ENCODE results near the gene PRCD. TPM values are rescaled to one million over a fixed set of nuclear protein-coding genes. Genes with fewer than 3 reads are reported as not detected.
A peak's percentile ranks its signal among the peaks of the same experiment; 100 is the strongest.
"Not testable (repeated sequence)": the region's sequence is repeated elsewhere in the genome, so short reads cannot be mapped to it uniquely, and the experiment has no call there.

Gene PRCD
- polyA plus RNA-seq, 1 of the 3 experiments (the other 2 are of a cell fraction), result 2.2 TPM

GRCh38 chr17:76532072-76532651 is 7.7 kb upstream of the PRCD start:
- ChIA-PET POLR2A (interaction anchor here (11.2 kb wide), 1 partner anchor 13 kb away, joined by 245 read pairs; no protein-coding TSS in a partner anchor), CTCF (interaction anchor here (0.6 to 15.7 kb wide), 5 partner anchors 10 to 92 kb away, joined by 3 to 679 read pairs (median 100); partner anchors contain the start of genes CYGB and PRCD)
- no peak for DNase-seq
- no peaks in the 10 kb centered on the region for H3K9me3 ChIP-seq
- H2AFZ ChIP-seq (ENCODE audit: low read depth), result no peak overlapping the region
- no peaks in the 10 kb centered on the region for H3K36me3 ChIP-seq (replicated peaks in 1 of 2; ENCODE audit: control insufficient read depth in 1 of 2, insufficient read depth in 2 of 2, low read length in 1 of 2)
- H4K20me1 ChIP-seq (ENCODE audit: insufficient read depth), result no peaks in the 10 kb centered on the region
- H3K4me2 ChIP-seq, result no peak overlapping the region
- H3K27me3 ChIP-seq (ENCODE audit: insufficient read depth), result peaks cover 20% of the 10 kb centered on the region
- no peaks in the 10 kb centered on the region for H3K79me2 ChIP-seq (ENCODE audit: insufficient read depth)
- H3K9ac ChIP-seq, result no peak overlapping the region
- H3K9me2 ChIP-seq, result no peaks in the 10 kb centered on the region
- no peak overlapping the region for H3K4me3 ChIP-seq (ENCODE audit: low read depth in 2 of 2, low read length in 1 of 2)
- H3K4me1 ChIP-seq (ENCODE audit: control insufficient read depth in 1 of 2, insufficient read depth in 2 of 2, low read depth in 1 of 2, low read length in 1 of 2), result peaks cover 13 to 82% of the 10 kb centered on the region in 2 experiments; a peak in 3 of 4 replicates
- TF ChIP-seq JUND (IDR thresholded peaks at IDR 0.05), result no peak
- peak overlapping the region in 1 of 2 experiments; percentile 89; a peak in 2 of 4 replicates for H3K27ac ChIP-seq (ENCODE audit: low read depth in 2 of 2, low read length in 1 of 2)
- peaks cover 11% of the 10 kb centered on the region for H3F3A ChIP-seq (replicated peaks; ENCODE audit: insufficient read depth)
- 88% methylated on average over 8 of the region's 8 CpGs for WGBS (ENCODE audit: low lambda C conversion rate)

DNA sequence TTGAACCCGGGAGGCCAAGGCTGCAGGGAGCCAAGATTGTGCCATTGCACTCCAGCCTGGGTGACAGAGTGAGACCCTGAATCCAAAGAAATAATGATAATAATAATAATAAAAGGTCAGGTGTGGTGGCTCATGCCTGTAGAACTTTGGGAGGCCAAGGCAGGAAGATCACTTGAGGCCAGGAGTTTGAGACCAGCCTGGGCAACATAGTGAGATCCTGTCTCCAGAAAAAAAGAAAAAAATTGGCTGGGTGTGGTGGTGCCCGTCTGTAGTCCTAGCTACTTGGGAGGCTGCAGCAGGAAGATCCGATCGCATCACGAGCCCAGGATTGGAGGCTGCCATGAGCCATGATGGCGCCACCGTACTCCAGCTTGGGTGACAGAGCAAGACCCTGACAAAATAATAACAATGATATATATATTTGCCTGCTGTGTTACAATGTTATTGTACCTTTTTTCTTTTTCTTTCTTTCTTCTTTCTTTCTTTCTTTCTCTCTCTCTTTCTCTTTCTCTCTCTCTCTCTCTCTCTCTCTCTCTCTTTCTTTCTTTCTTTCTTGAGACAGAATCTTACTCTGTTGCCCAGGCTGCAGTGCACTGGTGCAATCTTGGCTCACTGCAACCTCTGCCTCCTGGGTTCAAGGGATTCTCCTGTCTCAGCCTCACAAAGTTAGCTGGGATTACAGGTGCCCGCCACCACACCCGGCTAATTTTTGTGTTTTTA is 6.0 kb upstream of the PRCD start:
- H3K79me2 ChIP-seq (ENCODE audit: insufficient read depth); H3K4me3 ChIP-seq (ENCODE audit: low read depth in 2 of 2, low read length in 1 of 2); DNase-seq; H4K20me1 ChIP-seq (ENCODE audit: insufficient read depth); H2AFZ ChIP-seq (ENCODE audit: low read depth); H3K9me3 ChIP-seq; H3K27ac ChIP-seq (ENCODE audit: low read depth in 2 of 2, low read length in 1 of 2); H3F3A ChIP-seq (replicated peaks; ENCODE audit: insufficient read depth); H3K9me2 ChIP-seq; H3K4me2 ChIP-seq; H3K36me3 ChIP-seq (replicated peaks in 1 of 2; ENCODE audit: control insufficient read depth in 1 of 2, insufficient read depth in 2 of 2, low read length in 1 of 2); H3K9ac ChIP-seq: not testable (repeated sequence)
- Histone ChIP-seq H3K4me1 (ENCODE audit: control insufficient read depth in 1 of 2, insufficient read depth in 2 of 2, low read depth in 1 of 2, low read length in 1 of 2) (peaks cover 13 to 77% of the 10 kb centered on the region in 2 experiments), H3K27me3 (ENCODE audit: insufficient read depth) (peaks cover 33% of the 10 kb centered on the region)
- 96% methylated on average over 9 of the region's 9 CpGs for WGBS (ENCODE audit: low lambda C conversion rate)
- POLR2A ChIA-PET, result interaction anchor here (1.0 to 11.2 kb wide), 3 partner anchors 9 to 67 kb away, joined by 3 to 245 read pairs (median 4); partner anchors contain the start of gene AANAT
- CTCF ChIA-PET, result interaction anchor here (0.8 to 15.7 kb wide), 6 partner anchors 8 to 90 kb away, joined by 3 to 679 read pairs (median 53); partner anchors contain the start of genes AANAT, CYGB and PRCD

DNA sequence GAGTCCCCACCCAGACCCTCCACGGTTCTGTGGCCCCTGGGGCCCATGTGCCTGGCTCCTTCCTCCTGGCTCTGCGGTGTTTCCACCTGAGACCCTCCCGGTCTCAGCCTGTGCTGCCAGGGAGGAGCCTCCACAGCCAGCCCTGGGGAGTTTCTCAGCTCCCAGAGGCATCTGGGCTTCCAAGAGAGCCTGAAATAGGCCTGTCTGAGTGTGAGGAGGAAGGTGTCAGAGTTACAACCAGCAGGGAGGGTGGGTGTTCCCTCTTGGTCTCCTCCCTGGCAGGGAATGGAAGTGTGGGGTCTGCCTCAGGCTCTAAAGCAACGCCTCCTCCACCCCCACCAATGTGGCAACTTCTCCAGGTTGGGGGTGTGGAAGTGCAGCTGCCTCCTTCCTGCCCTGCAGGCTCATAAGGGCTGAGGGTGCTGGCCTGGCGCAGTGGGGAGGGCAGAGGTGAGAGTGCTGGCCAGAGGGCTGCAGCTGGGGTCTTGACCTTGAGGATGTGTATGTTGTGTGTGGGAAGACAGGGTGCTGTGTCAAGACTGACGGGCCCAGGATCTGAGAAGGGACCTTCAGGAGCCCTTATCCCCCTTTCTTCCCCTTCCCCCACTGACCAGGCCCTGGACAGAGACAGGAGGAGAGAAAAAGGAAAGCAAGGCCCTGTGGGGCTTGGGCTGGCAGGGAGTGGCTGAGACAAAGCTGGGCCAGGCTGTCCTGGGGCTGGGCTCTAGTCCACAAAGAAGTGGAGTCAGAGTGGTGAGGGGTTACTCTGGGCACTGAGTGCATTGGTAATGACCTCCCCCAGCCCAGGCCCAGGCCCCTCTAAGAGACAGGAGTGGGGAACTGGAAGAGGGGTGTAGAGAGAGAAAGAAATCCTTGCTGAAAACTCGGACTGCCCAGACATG is 4.8 kb upstream of the PRCD start:
- H3K9me3 ChIP-seq, result no peaks in the 10 kb centered on the region
- CTCF ChIA-PET, result interaction anchor here (0.5 to 15.7 kb wide), 8 partner anchors 7 to 895 kb away, joined by 3 to 679 read pairs (median 4); partner anchors contain the start of genes AANAT, CYGB and PRCD
- H3K79me2 ChIP-seq (ENCODE audit: insufficient read depth), result no peaks in the 10 kb centered on the region
- peak overlapping the region in 1 of 2 experiments; percentile 99; a peak in 2 of 4 replicates for H3K27ac ChIP-seq (ENCODE audit: low read depth in 2 of 2, low read length in 1 of 2)
- peaks cover 3% of the 10 kb centered on the region for H3F3A ChIP-seq (replicated peaks; ENCODE audit: insufficient read depth)
- no peak overlapping the region for H3K9ac ChIP-seq
- no peak for TF ChIP-seq ELF1 (IDR thresholded peaks at IDR 0.05)
- TF ChIP-seq RXRA (IDR thresholded peaks at IDR 0.05; ENCODE audit: borderline replicate concordance, low read depth), result no peak
- no peaks in the 10 kb centered on the region for H3K36me3 ChIP-seq (replicated peaks in 1 of 2; ENCODE audit: control insufficient read depth in 1 of 2, insufficient read depth in 2 of 2, low read length in 1 of 2)
- no peak overlapping the region for H2AFZ ChIP-seq (ENCODE audit: low read depth)
- H3K4me3 ChIP-seq (ENCODE audit: low read depth in 2 of 2, low read length in 1 of 2), result peak overlapping the region in 1 of 2 experiments; percentile 54; a peak in 1 of 4 replicates
- H4K20me1 ChIP-seq (ENCODE audit: insufficient read depth), result no peaks in the 10 kb centered on the region
- DNase-seq, result peak; percentile 26
- H3K27me3 ChIP-seq (ENCODE audit: insufficient read depth), result peaks cover 37% of the 10 kb centered on the region
- no peaks in the 10 kb centered on the region for H3K9me2 ChIP-seq
- POLR2A ChIA-PET, result interaction anchor here (1.9 to 11.2 kb wide), 3 partner anchors 10 to 22 kb away, joined by 6 to 245 read pairs (median 6); no protein-coding TSS in a partner anchor
- H3K4me2 ChIP-seq, result no peak overlapping the region
- WGBS (ENCODE audit: low lambda C conversion rate), result 79% methylated on average over 7 of the region's 7 CpGs
- H3K4me1 ChIP-seq (ENCODE audit: control insufficient read depth in 1 of 2, insufficient read depth in 2 of 2, low read depth in 1 of 2, low read length in 1 of 2), result peaks cover 2 to 77% of the 10 kb centered on the region in 2 experiments; a peak in 3 of 4 replicates

All from SK-N-SH (cell line).